Measurements from ENCODE around the gene FGD3.

FGD3 gene

GRCh38 chr9:92971121-92971520 lies 23.8 kb downstream of the FGD3 start:
- Histone ChIP-seq H3K27ac (ENCODE audit: low read depth, low read length) (no peak overlapping the region), H3K4me2 (ENCODE audit: low read length) (no peak overlapping the region), H3K27me3 (ENCODE audit: control insufficient read depth, low read length) (no peaks in the 10 kb centered on the region), H3F3A (ENCODE audit: control insufficient read depth, insufficient read depth) (0 out of 2 replicates have a peak, but pooled peaks cover 6% of the 10 kb centered on the region), H3K9me2 (replicated peaks; ENCODE audit: control insufficient read depth, low read length) (no peaks in the 10 kb centered on the region), H3K9me3 (ENCODE audit: control insufficient read depth, insufficient read depth, low read length) (no peaks in the 10 kb centered on the region), H3K4me1 (ENCODE audit: control insufficient read depth, low read length) (peaks cover 12% of the 10 kb centered on the region), H4K20me1 (ENCODE audit: control insufficient read depth, insufficient read depth, low read depth, low read length) (no peaks in the 10 kb centered on the region), H3K4me3 (ENCODE audit: low read length) (no peak overlapping the region), H3K79me2 (ENCODE audit: control insufficient read depth, low read length) (peaks cover 48% of the 10 kb centered on the region), H3K36me3 (ENCODE audit: control insufficient read depth, low read length) (peaks cover 5% of the 10 kb centered on the region)
- no peak for TF ChIP-seq CTCF (IDR thresholded peaks at IDR 0.05; ENCODE audit: low read depth, low read length, poor library complexity, severe bottlenecking)
- TF ChIP-seq EZH2phosphoT487 (IDR thresholded peaks at IDR 0.05; ENCODE audit: borderline replicate concordance, low read length) = no peak

GRCh38 chr9:92971776-92972175 lies 24.5 kb downstream of the FGD3 start:
- H3K27me3 ChIP-seq (ENCODE audit: control insufficient read depth, low read length) = no peaks in the 10 kb centered on the region
- peaks cover 8% of the 10 kb centered on the region for H3K4me1 ChIP-seq (ENCODE audit: control insufficient read depth, low read length)
- no peak overlapping the region for H3K4me3 ChIP-seq (ENCODE audit: low read length)
- H3K9me3 ChIP-seq (ENCODE audit: control insufficient read depth, insufficient read depth, low read length) = no peaks in the 10 kb centered on the region
- peaks cover 42% of the 10 kb centered on the region for H3K79me2 ChIP-seq (ENCODE audit: control insufficient read depth, low read length)
- no peaks in the 10 kb centered on the region for H3K9me2 ChIP-seq (replicated peaks; ENCODE audit: control insufficient read depth, low read length)
- no peak overlapping the region for H3K4me2 ChIP-seq (ENCODE audit: low read length)
- H3K36me3 ChIP-seq (ENCODE audit: control insufficient read depth, low read length) = peaks cover 9% of the 10 kb centered on the region
- H4K20me1 ChIP-seq (ENCODE audit: control insufficient read depth, insufficient read depth, low read depth, low read length) = no peaks in the 10 kb centered on the region
- H3F3A ChIP-seq (ENCODE audit: control insufficient read depth, insufficient read depth) = 0 out of 2 replicates have a peak, but pooled peaks cover 6% of the 10 kb centered on the region
- no peak overlapping the region for H3K27ac ChIP-seq (ENCODE audit: low read depth, low read length)
- TF ChIP-seq CTCF (IDR thresholded peaks at IDR 0.05; ENCODE audit: low read depth, low read length, poor library complexity, severe bottlenecking) (no peak), EZH2phosphoT487 (IDR thresholded peaks at IDR 0.05; ENCODE audit: borderline replicate concordance, low read length) (no peak)

- peaks cover 12% of the 10 kb centered on the region for H3K36me3 ChIP-seq (ENCODE audit: control insufficient read depth, low read length)
- no peak overlapping the region for H3K27ac ChIP-seq (ENCODE audit: low read depth, low read length)
- H3K4me3 ChIP-seq (ENCODE audit: low read length) = no peak overlapping the region
- H3K27me3 ChIP-seq (ENCODE audit: control insufficient read depth, low read length) = no peaks in the 10 kb centered on the region
- peaks cover 8% of the 10 kb centered on the region for H3K4me1 ChIP-seq (ENCODE audit: control insufficient read depth, low read length)
- peaks cover 6% of the 10 kb centered on the region; the same call in 1 of the 2 replicates for H3F3A ChIP-seq (ENCODE audit: control insufficient read depth, insufficient read depth)
- no peak for TF ChIP-seq CTCF (IDR thresholded peaks at IDR 0.05; ENCODE audit: low read depth, low read length, poor library complexity, severe bottlenecking)
- peaks cover 31% of the 10 kb centered on the region for H3K79me2 ChIP-seq (ENCODE audit: control insufficient read depth, low read length)
- no peaks in the 10 kb centered on the region for H3K9me3 ChIP-seq (ENCODE audit: control insufficient read depth, insufficient read depth, low read length)
- no peaks in the 10 kb centered on the region for H3K9me2 ChIP-seq (replicated peaks; ENCODE audit: control insufficient read depth, low read length)
- no peak overlapping the region for H3K4me2 ChIP-seq (ENCODE audit: low read length)
- H4K20me1 ChIP-seq (ENCODE audit: control insufficient read depth, insufficient read depth, low read depth, low read length) = no peaks in the 10 kb centered on the region
These were observed 26.4 kb downstream of the FGD3 start for GRCh38 chr9:92973700-92974099.
